GM23248 (cell line): ENCODE results near the gene BMP8A.

Source experiments
- EZH2 ChIP-seq: fragments of 200-600 bp; sonication (generic); IDR thresholded peaks from 2 replicates; pipeline ENCODE4 v1.6.1; 2018; ENCODE audit warnings: antibody characterized with exemption, mild to moderate bottlenecking; ENCODE audit not compliant: insufficient read depth, poor library complexity, severe bottlenecking
- EZH2phosphoT487 ChIP-seq: fragments of 200-600 bp; sonication (generic); IDR thresholded peaks from 2 replicates; pipeline ENCODE4 v1.6.1; 2018; ENCODE audit warnings: antibody characterized with exemption, moderate library complexity, mild to moderate bottlenecking, low read depth; ENCODE audit not compliant: insufficient read depth

DNA sequence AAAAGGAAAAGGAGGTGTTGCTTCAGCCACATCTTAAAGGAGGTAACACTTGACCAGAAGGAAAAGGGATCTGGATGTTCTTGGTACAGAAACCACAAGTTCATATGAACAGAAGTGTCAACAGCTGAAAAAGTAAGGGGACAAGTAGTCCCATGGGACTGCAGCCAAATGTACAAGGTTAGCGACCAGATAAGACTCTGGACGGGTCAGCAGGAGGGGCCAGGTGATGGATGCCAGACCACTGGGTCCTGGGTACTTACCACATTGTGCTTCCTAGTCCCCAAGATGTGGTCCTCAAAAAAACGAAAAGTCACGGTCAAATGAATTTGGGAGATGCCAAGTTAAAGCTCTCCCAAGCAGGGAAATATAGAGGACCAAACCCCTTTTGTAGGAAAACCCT is 16.6 kb upstream of the BMP8A start:
- no peak for TF ChIP-seq EZH2
- TF ChIP-seq EZH2phosphoT487: no peak
